B cell (primary cell): ENCODE results near the gene CD6. TPM values are rescaled to one million over a fixed set of nuclear protein-coding genes. Genes with fewer than 3 reads are reported as not detected.

Experiments
- ATAC-seq: fragments of 200-7000 bp; cut with Tn5 transposase; one replicate; pipeline ENCODE4 v1.10.0; 2021; ENCODE audit warnings: low read depth, mild to moderate bottlenecking, moderate number of reproducible peaks, moderate library complexity
- CTCF ChIA-PET: fragments of 350-600 bp; sonication (Branson Sonifier 250); formaldehyde crosslinking; loops from one replicate; lab custom pipeline; 2021; ENCODE audit warnings: antibody characterized with exemption, inconsistent platforms; lab: Charles Lee
- POLR2A ChIA-PET: fragments of 350-600 bp; sonication (Branson Sonifier 250); formaldehyde crosslinking; loops from one replicate; lab custom pipeline; 2021; ENCODE audit warnings: antibody characterized with exemption; lab: Charles Lee
- DNase-seq: peaks from one replicate; pipeline ENCODE4 v3.0.0; 2013
- H2AFZ ChIP-seq: 2 replicates; pipeline ENCODE4 v1.6.1; 2012; ENCODE audit warnings: mild to moderate bottlenecking, low read depth, low read length; ENCODE audit not compliant: insufficient read depth, poor library complexity, severe bottlenecking
- H3K27ac ChIP-seq, 2 donors: 1 replicate in 1 of 2; 2 replicates in 1 of 2; pipeline ENCODE4 v1.5.1; 2012 to 2013; ENCODE audit warnings: low read length in 2 of 2, mild to moderate bottlenecking in 2 of 2, moderate library complexity in 1 of 2
- H3K27me3 ChIP-seq, 4 experiments: fragments of 200-600 bp in 1 of 4; sonication (generic) in 1 of 4; replicated peaks in 1 of 4; 1 replicate in 2 of 4; 2 replicates in 2 of 4; pipeline versions ENCODE4 v1.6.1 to v1.7.0; 2013 to 2016; ENCODE audit warnings: low read length in 3 of 4, mild to moderate bottlenecking in 2 of 4, mixed read lengths in 1 of 4, moderate library complexity in 1 of 4; ENCODE audit not compliant: insufficient read depth in 4 of 4, control insufficient read depth in 3 of 4; ENCODE audit errors: control extremely low read depth in 1 of 4
- H3K36me3 ChIP-seq, 2 experiments: replicated peaks in 1 of 2; 1 replicate in 1 of 2; 2 replicates in 1 of 2; pipeline versions ENCODE4 v1.6.1 to v1.7.1; 2013; ENCODE audit warnings: low read length in 1 of 2; ENCODE audit not compliant: insufficient read depth in 2 of 2, control insufficient read depth in 1 of 2; ENCODE audit errors: control extremely low read depth in 1 of 2, extremely low read depth in 1 of 2
- H3K4me1 ChIP-seq, 2 donors: fragments of 200-600 bp in 1 of 2; sonication (generic) in 1 of 2; 1 replicate in 1 of 2; 2 replicates in 1 of 2; pipeline versions ENCODE4 v1.5.1 to v1.6.1; 2013 to 2017; ENCODE audit warnings: low read length in 2 of 2; ENCODE audit not compliant: control insufficient read depth in 2 of 2, insufficient read depth in 2 of 2
- H3K4me2 ChIP-seq: replicated peaks from 2 replicates; pipeline ENCODE3; 2012; ENCODE audit warnings: mild to moderate bottlenecking, low read depth, low read length; ENCODE audit not compliant: poor library complexity, severe bottlenecking
- H3K4me3 ChIP-seq, 5 experiments: fragments of 200-600 bp in 1 of 5; sonication (generic) in 1 of 5; 1 replicate in 3 of 5; 2 replicates in 2 of 5; pipeline versions ENCODE4 v1.5.1 to v1.7.0; 2011 to 2016; ENCODE audit warnings: low read length in 4 of 5, mild to moderate bottlenecking in 4 of 5, low read depth in 2 of 5, control low read depth in 1 of 5, moderate library complexity in 1 of 5; ENCODE audit not compliant: insufficient read depth in 1 of 5; ENCODE audit errors: control extremely low read depth in 1 of 5, extremely low read depth in 1 of 5
- H3K79me2 ChIP-seq: fragments of 200-600 bp; sonication (generic); one replicate; pipeline ENCODE4 v1.6.0; 2016; ENCODE audit warnings: low read length; ENCODE audit not compliant: control insufficient read depth, insufficient read depth
- H3K9ac ChIP-seq: fragments of 200-600 bp; sonication (generic); 2 replicates; pipeline ENCODE4 v1.6.1; 2017; ENCODE audit warnings: mild to moderate bottlenecking, low read length, moderate library complexity
- H3K9me3 ChIP-seq, 3 donors: one replicate each; pipeline versions ENCODE4 v1.6.1 to v1.7.1; 2013; ENCODE audit warnings: low read length in 2 of 3; ENCODE audit not compliant: control insufficient read depth in 2 of 3, insufficient read depth in 1 of 3; ENCODE audit errors: control extremely low read depth in 1 of 3
- H4K20me1 ChIP-seq: 2 replicates; pipeline ENCODE4 v1.6.0; 2012; ENCODE audit warnings: mild to moderate bottlenecking, low read length; ENCODE audit not compliant: insufficient read depth, control insufficient read depth, poor library complexity, severe bottlenecking
- H3K27ac Mint-ChIP-seq: one replicate; pipeline ENCODE4 v1.8.0; 2021; ENCODE audit warnings: mixed read lengths
- H3K27me3 Mint-ChIP-seq: one replicate; pipeline ENCODE4 v1.8.0; 2021; ENCODE audit warnings: mixed read lengths
- H3K4me1 Mint-ChIP-seq: one replicate; pipeline ENCODE4 v1.8.0; 2021; ENCODE audit warnings: mixed read lengths
- H3K4me3 Mint-ChIP-seq: one replicate; pipeline ENCODE4 v1.8.0; 2021; ENCODE audit warnings: mixed read lengths
- H3K9me3 Mint-ChIP-seq: one replicate; pipeline ENCODE4 v1.8.0; 2022; ENCODE audit warnings: mixed read lengths; ENCODE audit not compliant: insufficient read depth
- CTCF ChIP-seq: fragments of 200-600 bp; IDR thresholded peaks from one replicate; pipeline ENCODE4 v1.8.0; 2022; ENCODE audit warnings: antibody characterized with exemption, mild to moderate bottlenecking
- EZH2 ChIP-seq: IDR thresholded peaks from 2 replicates; pipeline ENCODE4 v1.6.1; 2012; ENCODE audit warnings: borderline replicate concordance, low read depth, mild to moderate bottlenecking, moderate library complexity, low read length; ENCODE audit not compliant: insufficient read depth, poor library complexity, severe bottlenecking
- WGBS: methylation state at CpG from one replicate; pipeline ENCODE4 v1.1.5; 2013; ENCODE audit warnings: missing lambda C conversion rate; ENCODE audit not compliant: insufficient coverage; 5-methylcytosine and 5-hydroxymethylcytosine counted together
- intact Hi-C: fragments of 100-400 bp; cut with micrococcal nuclease; formaldehyde crosslinking; loops from one replicate; pipeline ENCODE4 v1.10.0; 2022
- polyA plus RNA-seq: library from polyadenylated mRNA; depleted of rRNA; stranded (reverse); fragments of >200 nt; gene quantifications from 2 replicates; pipeline ENCODE4 v1.2.3, GENCODE V29; 2012
- total RNA-seq, 2 donors: library from RNA; stranded (reverse); fragments of 120-200 nt in 1 of 2; gene quantifications; 1 replicate in 1 of 2; 2 replicates in 1 of 2; pipeline versions ENCODE4 v1.2.3 to v1.2.4, GENCODE V29; 2013 to 2022

CD6 gene
- total and polyA plus RNA-seq, 2 donors (not counting 1 experiment from before 2014, with no cell fraction given), result 9.3 to 13.6 TPM

DNA sequence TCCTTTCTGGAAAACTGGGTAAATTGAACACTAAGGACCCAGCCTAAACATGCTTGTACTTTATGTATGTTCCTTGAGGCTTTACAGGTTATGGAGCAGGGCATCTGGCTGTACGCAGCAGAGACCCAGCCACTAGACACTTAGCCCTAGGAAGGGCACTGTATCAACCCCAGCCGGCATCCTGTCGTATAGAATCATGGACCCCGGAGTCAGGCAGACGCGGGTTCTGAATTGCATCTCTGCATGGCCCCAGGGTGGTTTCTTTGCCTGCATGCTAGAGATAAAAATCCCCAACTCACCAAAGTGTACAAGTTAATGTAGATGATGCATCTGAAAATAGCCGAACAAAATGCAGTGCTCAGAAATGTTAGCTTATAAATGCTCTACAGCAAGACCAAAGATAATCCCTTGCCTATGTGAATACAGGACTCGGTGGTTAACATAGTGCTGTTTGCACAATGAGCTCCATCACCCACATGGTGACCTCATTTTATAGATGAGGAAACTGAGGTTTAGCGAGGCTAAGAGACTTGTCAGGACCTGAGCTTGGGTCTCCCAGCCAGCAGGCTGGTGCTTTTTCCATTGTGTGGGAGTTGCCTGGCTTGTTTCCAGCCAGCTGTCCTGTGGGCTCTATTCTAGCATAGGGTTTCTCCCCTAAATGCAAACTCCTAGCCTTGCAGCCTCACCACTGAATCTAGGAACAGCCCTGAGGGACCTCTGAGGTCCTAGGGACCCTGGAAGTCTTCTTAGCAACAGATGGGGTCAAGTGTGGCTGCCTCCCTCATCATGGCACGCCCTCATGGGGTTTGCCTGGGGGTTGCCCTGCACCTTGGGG is 7.3 kb downstream of the CD6 start:
- no peak overlapping the region for H2AFZ ChIP-seq
- DNase-seq (no peak), ATAC-seq (no peak)
- H3K4me2 ChIP-seq, result no peak overlapping the region
- no peaks in the 10 kb centered on the region for H3K36me3 ChIP-seq
- H3K4me3 ChIP-seq, result no peak overlapping the region
- H4K20me1 ChIP-seq, result no peaks in the 10 kb centered on the region
- Mint-ChIP-seq H3K9me3 (no peaks in the 10 kb centered on the region), H3K4me1 (peaks cover 20% of the 10 kb centered on the region), H3K27ac (no peak overlapping the region), H3K4me3 (no peak overlapping the region), H3K27me3 (no peaks in the 10 kb centered on the region)
- ChIA-PET POLR2A (no interaction called here), CTCF (interaction anchor here (2.0 kb wide), 1 partner anchor 9 kb away, joined by 4 read pairs; no protein-coding TSS in a partner anchor)
- peaks cover 12 to 13% of the 10 kb centered on the region in 2 donors for H3K4me1 ChIP-seq
- intact Hi-C loops, result no loop called here
- H3K79me2 ChIP-seq, result peaks cover 6% of the 10 kb centered on the region
- H3K27me3 ChIP-seq, result no peaks in the 10 kb centered on the region
- no peak overlapping the region for H3K9ac ChIP-seq
- WGBS, result 86% methylated on average over 5 of the region's 10 CpGs
- TF ChIP-seq CTCF (no peak), EZH2 (no peak)
- no peak overlapping the region for H3K27ac ChIP-seq
- H3K9me3 ChIP-seq, result no peaks in the 10 kb centered on the region

- DNase-seq (no peak), ATAC-seq (no peak)
- no peaks in the 10 kb centered on the region for H3K9me3 ChIP-seq
- peaks cover 39% of the 10 kb centered on the region for H3K4me1 Mint-ChIP-seq
- H2AFZ ChIP-seq, result no peak overlapping the region
- peaks cover 4% of the 10 kb centered on the region for H3K79me2 ChIP-seq
- H3K36me3 ChIP-seq, result no peaks in the 10 kb centered on the region
- H3K27ac Mint-ChIP-seq, result no peak overlapping the region
- H3K4me2 ChIP-seq, result no peak overlapping the region
- H3K27me3 Mint-ChIP-seq, result no peaks in the 10 kb centered on the region
- peaks cover 22 to 30% of the 10 kb centered on the region in 2 donors for H3K4me1 ChIP-seq
- no peak overlapping the region for H3K4me3 ChIP-seq
- TF ChIP-seq CTCF, result no peak
- TF ChIP-seq EZH2, result no peak
- H3K27ac ChIP-seq, result no peak overlapping the region
- no peaks in the 10 kb centered on the region for H3K9me3 Mint-ChIP-seq
- no peak overlapping the region for H3K9ac ChIP-seq
- CTCF ChIA-PET, result interaction anchor here (1.6 kb wide), 1 partner anchor 11 kb away, joined by 6 read pairs; no protein-coding TSS in a partner anchor
- POLR2A ChIA-PET, result no interaction called here
- no peaks in the 10 kb centered on the region for H4K20me1 ChIP-seq
- no peak overlapping the region for H3K4me3 Mint-ChIP-seq
- intact Hi-C loops, result no loop called here
- H3K27me3 ChIP-seq, result no peaks in the 10 kb centered on the region
- WGBS, result 98% methylated on average over 12 of the region's 12 CpGs
Observed at GRCh38 chr11:60981515-60981914, 10.0 kb downstream of the CD6 start.
